GM12891 (cell line): ENCODE results near the gene EIF3K.

Experiments
- POLR2A ChIP-seq: IDR thresholded peaks from 2 replicates; pipeline ENCODE4 v1.6.1; 2011; ENCODE audit warnings: low read depth, low read length, control low read depth
- SPI1 ChIP-seq: IDR thresholded peaks from 2 replicates; pipeline ENCODE4 v1.6.1; 2011; ENCODE audit warnings: low read depth, low read length, control low read depth
- TAF1 ChIP-seq: IDR thresholded peaks from 2 replicates; pipeline ENCODE4 v1.6.1; 2011; ENCODE audit warnings: low read depth, low read length, control low read depth

DNA sequence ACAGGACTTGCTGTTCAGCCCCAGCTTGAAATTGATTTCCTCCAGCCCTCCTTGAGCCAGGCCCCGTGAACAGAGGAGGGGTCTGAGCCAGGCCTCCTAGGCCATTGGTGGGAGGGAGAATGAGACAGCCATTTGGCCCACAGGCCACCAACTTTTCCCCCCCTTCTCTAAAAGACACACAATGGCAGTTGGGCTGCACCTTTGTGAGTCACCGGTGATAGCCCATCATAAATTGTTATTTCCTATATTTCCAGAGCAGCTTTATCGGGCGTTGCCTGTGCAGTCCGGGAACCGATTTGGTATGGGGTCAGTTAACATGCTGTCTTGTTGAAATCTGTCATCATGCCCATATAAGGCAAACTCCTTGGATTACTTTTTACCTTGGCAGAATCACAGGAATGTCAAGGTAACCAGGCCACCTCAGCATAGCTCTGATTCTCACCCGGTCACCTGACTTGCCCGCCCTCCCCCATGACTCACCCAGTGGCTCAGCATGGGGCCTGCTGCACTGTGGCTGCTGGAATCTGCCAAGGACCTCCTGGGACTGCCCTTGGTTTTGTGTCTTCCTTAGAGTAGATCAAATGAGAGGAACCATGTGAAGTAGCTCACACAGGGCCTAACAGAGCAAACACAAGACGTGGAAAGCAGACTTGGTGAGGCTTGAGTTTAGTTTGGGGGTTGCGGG, 64.5 kb downstream of the EIF3K start:
- TF ChIP-seq POLR2A (no peak), SPI1 (no peak), TAF1 (no peak)
